ENCODE measurements around the gene FAM53B.

The FAM53B gene

DNA sequence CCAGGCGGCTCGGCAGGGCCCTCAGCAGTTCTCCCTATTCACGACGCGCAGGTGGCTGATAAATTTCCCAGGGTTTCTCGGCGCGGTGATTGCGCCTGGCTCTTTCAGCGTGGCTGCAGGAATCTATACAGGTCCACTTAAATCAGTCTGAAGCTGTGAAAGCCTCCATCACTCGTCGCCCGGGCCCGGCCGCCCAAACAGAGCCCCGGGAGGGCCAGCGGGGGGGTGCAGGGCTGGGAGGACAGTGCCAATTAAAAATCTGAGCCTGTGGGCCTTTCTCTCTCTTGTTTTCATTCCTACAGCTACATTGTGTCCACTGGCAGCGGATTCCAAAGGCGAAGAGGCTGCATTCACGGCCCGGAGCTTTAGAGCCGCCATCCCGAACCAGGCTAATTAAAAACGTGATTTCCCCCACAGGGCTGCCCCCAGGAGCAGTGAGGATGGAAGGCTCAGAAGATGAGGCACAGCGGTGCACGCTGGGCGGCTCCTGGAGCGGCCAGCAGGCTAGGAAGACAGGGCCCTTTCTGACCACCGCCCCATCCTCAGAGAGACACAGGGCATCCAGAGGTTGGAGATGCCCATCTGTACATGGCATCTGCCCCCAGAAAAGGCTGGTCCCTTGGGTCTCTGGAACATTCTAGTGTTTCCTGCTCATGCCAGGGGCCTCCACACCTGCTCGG lies 100.7 kb downstream of the FAM53B start:
- Mint-ChIP-seq H3K9me3 (no peaks in the 10 kb centered on the region), H3K27me3 (ENCODE audit: low read depth) (no peaks in the 10 kb centered on the region), H3K4me3 (no peak overlapping the region), H3K36me3 (ENCODE audit: low read depth) (no peaks in the 10 kb centered on the region), H3K4me1 (peaks cover 57% of the 10 kb centered on the region), H3K27ac (peak overlapping the region; percentile 49 to 72 (median 53))
- TF ChIP-seq, protein P1, sequence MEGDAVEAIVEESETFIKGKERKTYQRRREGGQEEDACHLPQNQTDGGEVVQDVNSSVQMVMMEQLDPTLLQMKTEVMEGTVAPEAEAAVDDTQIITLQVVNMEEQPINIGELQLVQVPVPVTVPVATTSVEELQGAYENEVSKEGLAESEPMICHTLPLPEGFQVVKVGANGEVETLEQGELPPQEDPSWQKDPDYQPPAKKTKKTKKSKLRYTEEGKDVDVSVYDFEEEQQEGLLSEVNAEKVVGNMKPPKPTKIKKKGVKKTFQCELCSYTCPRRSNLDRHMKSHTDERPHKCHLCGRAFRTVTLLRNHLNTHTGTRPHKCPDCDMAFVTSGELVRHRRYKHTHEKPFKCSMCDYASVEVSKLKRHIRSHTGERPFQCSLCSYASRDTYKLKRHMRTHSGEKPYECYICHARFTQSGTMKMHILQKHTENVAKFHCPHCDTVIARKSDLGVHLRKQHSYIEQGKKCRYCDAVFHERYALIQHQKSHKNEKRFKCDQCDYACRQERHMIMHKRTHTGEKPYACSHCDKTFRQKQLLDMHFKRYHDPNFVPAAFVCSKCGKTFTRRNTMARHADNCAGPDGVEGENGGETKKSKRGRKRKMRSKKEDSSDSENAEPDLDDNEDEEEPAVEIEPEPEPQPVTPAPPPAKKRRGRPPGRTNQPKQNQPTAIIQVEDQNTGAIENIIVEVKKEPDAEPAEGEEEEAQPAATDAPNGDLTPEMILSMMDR (IDR thresholded peaks at IDR 0.05; ENCODE audit: unreplicated experiment in 3 of 3) = no peak

DNA sequence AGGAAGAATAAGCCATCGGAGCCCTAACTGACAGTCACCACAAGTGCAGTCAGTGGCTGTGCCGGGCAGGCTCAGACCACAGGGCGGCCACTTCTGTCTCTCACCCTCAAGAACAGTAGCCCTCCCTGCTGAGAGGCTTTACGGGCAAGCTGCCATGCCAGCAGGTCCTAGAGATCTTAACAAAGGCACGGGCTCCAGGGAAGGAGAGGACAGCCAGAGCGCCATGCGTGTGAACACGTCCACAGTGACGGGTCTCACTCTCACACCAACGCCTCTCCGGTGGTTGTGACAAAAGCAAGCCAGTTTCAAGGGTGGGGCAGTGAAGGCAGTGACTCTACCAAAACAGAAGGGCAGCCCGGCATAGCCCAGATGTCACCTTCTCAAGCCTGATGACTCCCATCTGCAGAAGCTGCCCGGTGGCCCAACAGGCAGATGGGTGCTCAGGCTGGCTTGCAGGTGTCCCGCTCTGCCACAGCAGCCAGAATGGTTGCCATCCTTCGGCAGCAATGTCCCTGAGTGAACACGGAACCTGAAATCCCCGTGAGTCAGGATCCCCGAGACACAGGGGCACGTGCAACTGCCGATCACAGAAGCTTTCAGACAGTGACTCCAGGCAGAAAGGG lies 102.0 kb downstream of the FAM53B start:
- no peaks in the 10 kb centered on the region for H3K27me3 Mint-ChIP-seq (ENCODE audit: low read depth)
- peaks cover 6% of the 10 kb centered on the region for H3K36me3 Mint-ChIP-seq (ENCODE audit: low read depth)
- peaks cover 45% of the 10 kb centered on the region for H3K4me1 Mint-ChIP-seq
- peak overlapping the region in 2 of 3 experiments; percentile 49 to 72 for H3K27ac Mint-ChIP-seq
- no peak overlapping the region for H3K4me3 Mint-ChIP-seq
- TF ChIP-seq, protein P1 (IDR thresholded peaks at IDR 0.05; ENCODE audit: unreplicated experiment in 3 of 3) = no peak
- H3K9me3 Mint-ChIP-seq = no peaks in the 10 kb centered on the region

DNA sequence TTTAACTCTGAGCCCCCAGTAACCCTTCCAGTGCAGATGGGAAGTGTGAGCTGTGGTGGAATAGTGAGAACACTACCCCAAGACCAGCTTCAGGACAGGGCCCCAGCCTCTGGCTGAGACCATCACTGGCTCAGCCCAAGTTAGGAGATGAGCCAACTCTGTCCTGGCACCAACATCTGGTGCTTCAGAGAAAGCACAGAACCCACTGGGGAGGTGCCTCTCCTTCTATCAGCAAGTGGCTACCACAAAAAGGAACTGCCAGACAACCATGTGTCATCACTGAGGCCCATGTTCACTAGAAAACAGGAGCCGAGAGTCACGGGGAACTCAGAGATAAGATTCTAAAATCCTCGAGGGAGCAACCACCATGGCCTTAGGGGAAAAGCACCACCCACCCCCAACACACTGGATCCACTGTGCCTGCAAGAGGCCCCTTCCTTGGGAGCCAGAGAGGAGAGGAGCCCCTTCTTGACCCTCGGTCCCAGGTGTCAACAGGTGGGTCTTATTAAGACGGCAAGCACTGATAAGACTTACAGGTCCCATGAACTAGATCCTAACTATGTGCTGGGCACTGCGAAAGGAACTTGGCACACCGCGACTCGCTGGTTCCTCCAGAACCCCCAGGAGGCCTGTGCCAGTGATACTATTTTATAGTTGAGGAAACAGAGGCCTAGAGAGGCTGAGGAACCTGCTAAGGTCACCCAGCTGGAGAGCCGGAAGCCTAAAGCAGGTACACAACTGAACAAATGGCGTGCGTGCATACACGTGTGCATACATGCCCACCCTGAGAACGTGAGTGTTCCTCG lies 102.7 kb downstream of the FAM53B start:
- Mint-ChIP-seq H3K27me3 (ENCODE audit: low read depth) (no peaks in the 10 kb centered on the region), H3K4me3 (no peak overlapping the region), H3K36me3 (ENCODE audit: low read depth) (peaks cover 6% of the 10 kb centered on the region), H3K27ac (peak overlapping the region in 2 of 3 experiments; percentile 43 to 49), H3K9me3 (no peaks in the 10 kb centered on the region), H3K4me1 (peaks cover 38% of the 10 kb centered on the region)
- TF ChIP-seq, protein P1 (IDR thresholded peaks at IDR 0.05; ENCODE audit: unreplicated experiment in 3 of 3) = no peak

DNA sequence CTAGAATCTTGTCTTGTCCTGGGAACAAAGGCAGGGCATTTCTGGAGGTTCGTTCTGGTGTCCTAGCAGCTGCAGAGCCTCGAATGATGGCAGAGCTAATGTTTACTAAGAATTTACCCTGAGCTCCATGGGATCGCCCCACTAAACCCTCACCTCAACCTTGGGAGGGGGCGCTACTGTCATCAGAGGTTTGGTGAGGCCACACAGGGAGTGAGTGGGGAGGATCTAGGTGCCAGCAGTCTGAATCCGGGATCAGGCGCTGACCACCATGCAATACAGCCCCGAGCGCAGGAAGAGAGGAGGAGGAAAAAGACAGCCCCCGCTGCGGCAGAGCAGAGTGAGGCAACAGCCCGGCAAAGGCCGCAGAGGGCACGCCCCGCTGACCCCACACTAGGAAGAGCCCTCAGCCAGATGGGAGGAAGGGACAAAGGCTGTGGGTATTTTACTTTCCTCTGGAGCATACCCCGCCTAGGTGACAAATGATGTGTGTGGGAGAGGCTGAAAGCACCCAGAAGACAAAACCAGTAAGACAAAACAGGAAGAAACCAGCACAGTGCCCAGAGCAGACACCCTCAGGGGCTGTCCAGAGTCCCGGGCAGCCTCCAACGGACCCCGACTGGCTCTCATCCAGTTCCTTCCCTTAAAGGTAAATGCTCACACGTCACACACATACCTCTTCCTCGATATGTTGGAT lies 103.5 kb downstream of the FAM53B start:
- no peak overlapping the region for H3K4me3 Mint-ChIP-seq
- H3K27ac Mint-ChIP-seq = peak overlapping the region in 2 of 3 experiments; percentile 43 to 49
- H3K9me3 Mint-ChIP-seq = no peaks in the 10 kb centered on the region
- H3K4me1 Mint-ChIP-seq = peaks cover 30% of the 10 kb centered on the region
- H3K27me3 Mint-ChIP-seq (ENCODE audit: low read depth) = no peaks in the 10 kb centered on the region
- peaks cover 12% of the 10 kb centered on the region for H3K36me3 Mint-ChIP-seq (ENCODE audit: low read depth)
- TF ChIP-seq, protein P1 (IDR thresholded peaks at IDR 0.05; ENCODE audit: unreplicated experiment in 3 of 3) = no peak

DNA sequence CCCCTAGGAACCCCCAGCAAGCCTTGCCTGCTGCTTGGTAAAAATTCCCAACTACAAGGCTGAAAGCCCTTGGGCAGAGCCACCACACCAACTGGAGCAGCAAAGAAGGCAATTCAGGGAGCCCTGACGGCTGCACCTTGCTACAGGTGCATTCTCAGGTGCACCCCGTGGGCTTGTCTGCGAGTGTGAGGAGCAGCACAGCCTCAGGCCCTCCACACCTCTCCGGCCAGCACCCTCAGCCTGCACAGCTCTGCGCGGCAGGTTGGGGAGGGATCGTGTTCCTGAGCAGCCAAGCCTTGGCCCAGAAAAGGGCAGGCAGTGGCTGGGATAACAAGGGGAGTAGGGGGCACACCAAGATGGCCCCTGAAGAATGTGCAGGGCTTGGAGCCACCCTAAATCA lies 104.1 kb downstream of the FAM53B start:
- H3K9me3 Mint-ChIP-seq = no peaks in the 10 kb centered on the region
- peaks cover 24% of the 10 kb centered on the region for H3K4me1 Mint-ChIP-seq
- H3K4me3 Mint-ChIP-seq = no peak overlapping the region
- no peak overlapping the region for H3K27ac Mint-ChIP-seq
- H3K27me3 Mint-ChIP-seq (ENCODE audit: low read depth) = peaks cover 3% of the 10 kb centered on the region
- TF ChIP-seq, protein P1 (IDR thresholded peaks at IDR 0.05; ENCODE audit: unreplicated experiment in 3 of 3) = no peak
- H3K36me3 Mint-ChIP-seq (ENCODE audit: low read depth) = peaks cover 16% of the 10 kb centered on the region
